GM12864 (cell line): ENCODE measurements around the gene SCRN2.

ENCODE experiments used
- DNase-seq: peaks from one replicate; pipeline ENCODE4 v3.0.0-alpha.2; 2011; ENCODE audit warnings: low read depth
- H3K4me3 ChIP-seq: 2 replicates; pipeline ENCODE4 v1.5.1; 2011; ENCODE audit warnings: mild to moderate bottlenecking, low read depth, low read length, control low read depth
- CTCF ChIP-seq: IDR thresholded peaks from 2 replicates; pipeline ENCODE4 v1.5.1; 2011; ENCODE audit warnings: low read depth, mild to moderate bottlenecking, moderate library complexity, low read length, control low read depth, inconsistent platforms; ENCODE audit errors: missing control alignments

The SCRN2 gene

DNA sequence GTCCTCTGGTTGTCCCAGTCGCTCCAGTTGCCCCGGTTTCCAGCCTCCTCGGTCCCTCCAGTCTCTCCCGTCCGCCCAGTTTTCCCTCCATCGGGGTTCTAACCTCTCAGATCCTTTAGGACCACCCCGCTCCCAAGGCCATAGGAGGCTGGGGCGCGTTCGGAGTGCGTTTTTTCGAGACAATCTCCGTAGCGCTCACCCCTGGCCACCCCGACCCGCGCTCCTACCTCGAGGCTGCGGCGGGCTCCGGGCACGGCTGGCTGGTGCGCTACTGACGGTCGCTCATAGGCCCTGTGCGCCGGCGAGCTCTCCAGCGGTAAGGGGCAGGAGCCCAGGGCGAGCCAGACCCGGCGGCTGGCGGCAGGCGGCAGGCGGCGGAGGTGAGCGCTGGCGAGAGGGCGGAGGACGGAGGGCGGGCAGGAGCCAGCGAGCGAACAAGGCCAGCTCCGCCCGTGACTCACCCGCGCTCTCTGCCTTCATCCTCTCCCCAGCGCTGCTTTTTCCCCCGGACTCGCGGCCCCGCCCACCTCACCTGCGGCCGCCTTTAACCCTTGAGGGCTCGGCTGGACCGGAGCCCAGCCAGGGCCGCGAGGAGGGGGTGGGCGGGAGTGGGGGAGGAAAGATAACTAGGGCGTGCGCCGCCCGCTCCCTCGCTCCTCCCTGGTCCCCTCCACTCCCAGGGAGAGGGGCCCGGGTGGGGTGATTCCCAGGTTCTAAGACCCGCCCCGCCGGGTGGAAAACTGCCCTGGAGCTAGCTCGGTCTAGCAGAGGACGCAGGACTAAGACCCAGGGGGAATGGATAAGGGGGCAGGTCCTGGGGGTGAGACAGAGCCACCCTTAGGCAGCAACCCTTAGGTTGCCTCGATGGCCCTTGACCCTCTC lies 9.9 kb upstream of the SCRN2 start, which contains the start of gene SP6:
TSS of gene SP6 (minus strand) at position 472 of the 882 bp plus-strand sequence. CDS start 2,734 bp downstream, outside the sequence.
- no peak for DNase-seq
- TF ChIP-seq CTCF = no peak
- H3K4me3 ChIP-seq = no peak within 1 kb of the TSS

- no peak for TF ChIP-seq CTCF
- DNase-seq = no peak
- no peak overlapping the region for H3K4me3 ChIP-seq
Observed at GRCh38 chr17:47850373-47850691, 9.3 kb upstream of the SCRN2 start.

GRCh38 chr17:47848198-47848513 lies 7.1 kb upstream of the SCRN2 start:
- no peak overlapping the region for H3K4me3 ChIP-seq
- TF ChIP-seq CTCF = no peak
- no peak for DNase-seq

GRCh38 chr17:47847341-47848197 lies 6.5 kb upstream of the SCRN2 start:
- no peak for DNase-seq
- no peak overlapping the region for H3K4me3 ChIP-seq
- TF ChIP-seq CTCF = peak; percentile 23

DNA sequence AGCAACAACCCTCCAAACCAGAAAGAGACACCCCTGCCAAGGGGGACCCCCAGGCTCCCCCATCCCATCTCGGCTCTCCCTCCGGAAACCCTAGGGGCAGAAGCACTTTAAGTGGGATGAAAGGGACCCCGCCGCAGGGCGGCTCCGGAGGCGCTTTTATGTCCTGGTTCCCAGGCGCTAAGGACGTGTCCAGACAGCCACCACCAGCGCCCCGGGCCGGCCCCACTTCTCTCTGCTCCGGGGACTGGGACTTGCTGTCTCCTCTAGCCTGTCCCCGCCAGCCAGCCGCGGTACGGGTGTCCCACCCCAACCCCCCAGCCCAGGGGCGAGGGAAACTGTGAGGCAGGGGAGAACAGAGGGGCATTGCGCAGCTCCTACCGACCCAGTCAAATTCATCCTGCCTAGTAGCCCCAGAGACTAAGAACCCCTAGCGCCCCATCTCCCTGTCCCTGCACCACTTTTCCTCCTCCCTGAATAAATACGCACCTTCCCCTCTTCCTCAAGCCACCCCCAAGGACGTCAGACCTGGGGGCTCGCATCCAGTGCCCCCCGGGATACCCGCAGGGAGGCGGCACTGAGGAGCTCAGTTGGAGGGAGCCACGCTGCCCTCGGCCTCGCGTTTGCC lies 5.8 kb upstream of the SCRN2 start:
- TF ChIP-seq CTCF = no peak
- DNase-seq = no peak
- no peak overlapping the region for H3K4me3 ChIP-seq

DNA sequence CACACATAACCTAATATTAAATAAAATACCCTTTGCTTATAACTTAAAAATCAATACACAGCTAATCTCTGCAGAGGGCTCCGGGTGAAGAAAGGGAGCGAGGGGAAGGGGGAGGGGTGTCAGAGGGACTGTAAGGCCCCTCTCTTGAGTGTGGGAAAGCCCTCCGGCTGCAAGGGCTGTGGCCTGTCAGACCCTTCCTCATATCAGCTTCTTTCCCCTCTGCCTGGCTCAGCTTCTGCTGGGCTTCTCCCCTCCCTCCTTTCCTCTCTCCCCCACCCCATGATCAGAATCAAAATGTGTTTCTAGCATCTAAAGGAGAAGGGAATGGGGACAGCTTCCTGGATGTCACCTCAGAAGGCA lies 4.6 kb upstream of the SCRN2 start:
- DNase-seq = no peak
- no peak for TF ChIP-seq CTCF
- no peak overlapping the region for H3K4me3 ChIP-seq
